HUES64 (cell line): ENCODE results near the gene CREB3L2.

Source experiments
- H3K27ac ChIP-seq: 2 replicates; pipeline ENCODE4 v1.7.0; 2013; ENCODE audit warnings: low read depth, low read length, inconsistent platforms
- H3K27me3 ChIP-seq: 2 replicates; pipeline ENCODE4 v1.6.1; 2013; ENCODE audit warnings: mild to moderate bottlenecking, low read length; ENCODE audit not compliant: insufficient read depth
- H3K36me3 ChIP-seq: 2 replicates; pipeline ENCODE4 v1.6.1; 2013; ENCODE audit warnings: mild to moderate bottlenecking, low read length; ENCODE audit not compliant: insufficient read depth
- H3K4me1 ChIP-seq: 2 replicates; pipeline ENCODE4 v1.6.1; 2013; ENCODE audit warnings: mild to moderate bottlenecking, low read length, moderate library complexity; ENCODE audit not compliant: insufficient read depth
- H3K4me3 ChIP-seq: 2 replicates; pipeline ENCODE4 v1.5.1; 2013; ENCODE audit warnings: mild to moderate bottlenecking, low read length, moderate library complexity
- H3K9ac ChIP-seq: 2 replicates; pipeline ENCODE4 v1.6.1; 2013; ENCODE audit warnings: mild to moderate bottlenecking, low read depth, low read length
- H3K9me3 ChIP-seq: 2 replicates; pipeline ENCODE4 v1.6.1; 2013; ENCODE audit warnings: low read depth, low read length; ENCODE audit not compliant: insufficient read depth
- WGBS: fragments of 150-250, 120-280 bp; methylation state at CpG from one replicate; pipeline ENCODE4 v1.1.7; 2013; ENCODE audit warnings: missing lambda C conversion rate; 5-methylcytosine and 5-hydroxymethylcytosine counted together

The CREB3L2 gene

GRCh38 chr7:137958470-137959431 is 43.1 kb downstream of the CREB3L2 start:
- Histone ChIP-seq H3K36me3 (peaks cover 9% of the 10 kb centered on the region; the same call in 1 of the 2 replicates), H3K27me3 (no peaks in the 10 kb centered on the region), H3K9ac (no peak overlapping the region), H3K4me3 (no peak overlapping the region), H3K4me1 (peaks cover 36% of the 10 kb centered on the region), H3K9me3 (no peaks in the 10 kb centered on the region), H3K27ac (no peak overlapping the region)
- 98% methylated on average over 4 of the region's 4 CpGs for WGBS

GRCh38 chr7:137957887-137958286 is 44.0 kb downstream of the CREB3L2 start:
- H3K9me3 ChIP-seq = no peaks in the 10 kb centered on the region
- H3K27ac ChIP-seq = no peak overlapping the region
- no peak overlapping the region for H3K4me3 ChIP-seq
- no peaks in the 10 kb centered on the region for H3K27me3 ChIP-seq
- peaks cover 43% of the 10 kb centered on the region for H3K4me1 ChIP-seq
- H3K9ac ChIP-seq = no peak overlapping the region
- H3K36me3 ChIP-seq = peaks cover 9% of the 10 kb centered on the region; the same call in 1 of the 2 replicates
- 92% methylated on average over 3 of the region's 3 CpGs for WGBS

GRCh38 chr7:137956591-137956990 is 45.3 kb downstream of the CREB3L2 start:
- H3K27me3 ChIP-seq = no peaks in the 10 kb centered on the region
- H3K4me1 ChIP-seq = peaks cover 47% of the 10 kb centered on the region
- peaks cover 9% of the 10 kb centered on the region; the same call in 1 of the 2 replicates for H3K36me3 ChIP-seq
- WGBS = 96% methylated on average over 5 of the region's 5 CpGs
- no peak overlapping the region for H3K9ac ChIP-seq
- H3K9me3 ChIP-seq = no peaks in the 10 kb centered on the region
- no peak overlapping the region for H3K27ac ChIP-seq
- H3K4me3 ChIP-seq = no peak overlapping the region

GRCh38 chr7:137956183-137956582 is 45.7 kb downstream of the CREB3L2 start:
- no peak overlapping the region for H3K27ac ChIP-seq
- no peaks in the 10 kb centered on the region for H3K9me3 ChIP-seq
- H3K4me3 ChIP-seq = no peak overlapping the region
- no peak overlapping the region for H3K9ac ChIP-seq
- H3K27me3 ChIP-seq = no peaks in the 10 kb centered on the region
- 92% methylated on average over 3 of the region's 5 CpGs for WGBS
- peaks cover 9% of the 10 kb centered on the region; the same call in 1 of the 2 replicates for H3K36me3 ChIP-seq
- H3K4me1 ChIP-seq = peaks cover 47% of the 10 kb centered on the region

- H3K27me3 ChIP-seq = no peaks in the 10 kb centered on the region
- no peak overlapping the region for H3K9ac ChIP-seq
- H3K9me3 ChIP-seq = no peaks in the 10 kb centered on the region
- WGBS = 68% methylated on average over 2 of the region's 2 CpGs
- peaks cover 9% of the 10 kb centered on the region; the same call in 1 of the 2 replicates for H3K36me3 ChIP-seq
- peaks cover 47% of the 10 kb centered on the region for H3K4me1 ChIP-seq
- H3K4me3 ChIP-seq = no peak overlapping the region
- peak overlapping the region; percentile 70 for H3K27ac ChIP-seq
Measured at GRCh38 chr7:137954614-137955013, 47.3 kb downstream of the CREB3L2 start.

GRCh38 chr7:137953665-137954470 is 48.0 kb downstream of the CREB3L2 start:
- Histone ChIP-seq H3K9ac (peak overlapping the region; percentile 47), H3K27me3 (no peaks in the 10 kb centered on the region), H3K36me3 (peaks cover 9% of the 10 kb centered on the region; the same call in 1 of the 2 replicates), H3K4me3 (peak overlapping the region; percentile 11; the same call in 1 of the 2 replicates), H3K9me3 (no peaks in the 10 kb centered on the region), H3K27ac (peak overlapping the region; percentile 70), H3K4me1 (peaks cover 47% of the 10 kb centered on the region)
- 49% methylated on average over 6 of the region's 6 CpGs for WGBS

GRCh38 chr7:137953043-137953664 is 48.7 kb downstream of the CREB3L2 start:
- 46% methylated on average over 7 of the region's 8 CpGs for WGBS
- Histone ChIP-seq H3K4me1 (peaks cover 47% of the 10 kb centered on the region), H3K9me3 (no peaks in the 10 kb centered on the region), H3K27me3 (no peaks in the 10 kb centered on the region), H3K27ac (peak overlapping the region; percentile 70), H3K4me3 (peak overlapping the region; percentile 11; the same call in 1 of the 2 replicates), H3K36me3 (peaks cover 3% of the 10 kb centered on the region; the same call in 1 of the 2 replicates), H3K9ac (peak overlapping the region; percentile 47)

GRCh38 chr7:137952426-137952805 is 49.5 kb downstream of the CREB3L2 start:
- 85% methylated on average over 2 of the region's 2 CpGs for WGBS
- Histone ChIP-seq H3K9me3 (no peaks in the 10 kb centered on the region), H3K27ac (no peak overlapping the region), H3K4me1 (peaks cover 44% of the 10 kb centered on the region), H3K36me3 (no peaks in the 10 kb centered on the region), H3K9ac (no peak overlapping the region), H3K27me3 (no peaks in the 10 kb centered on the region), H3K4me3 (no peak overlapping the region)

GRCh38 chr7:137951700-137952425 is 50.0 kb downstream of the CREB3L2 start:
- Histone ChIP-seq H3K9ac (no peak overlapping the region), H3K27me3 (no peaks in the 10 kb centered on the region), H3K4me3 (no peak overlapping the region), H3K9me3 (no peaks in the 10 kb centered on the region), H3K27ac (no peak overlapping the region), H3K4me1 (peaks cover 39% of the 10 kb centered on the region), H3K36me3 (no peaks in the 10 kb centered on the region)
- 93% methylated on average over 6 of the region's 7 CpGs for WGBS

- 91% methylated on average over 7 of the region's 7 CpGs for WGBS
- Histone ChIP-seq H3K9ac (no peak overlapping the region), H3K27ac (no peak overlapping the region), H3K4me3 (no peak overlapping the region), H3K4me1 (peaks cover 36% of the 10 kb centered on the region), H3K27me3 (no peaks in the 10 kb centered on the region), H3K9me3 (no peaks in the 10 kb centered on the region), H3K36me3 (no peaks in the 10 kb centered on the region)
Measured at GRCh38 chr7:137950967-137951366, 50.9 kb downstream of the CREB3L2 start.
